HG03521 (cell line): ENCODE data around the gene AKR7A2.
A peak's percentile ranks its signal among the peaks of the same experiment; 100 is the strongest.

Source experiments
- ATAC-seq: cut with Tn5 transposase; IDR thresholded peaks from one replicate; pipeline ENCODE4 v1.9.1; 2021; ENCODE audit warnings: mild to moderate bottlenecking, moderate library complexity; ENCODE audit not compliant: unreplicated experiment

Gene AKR7A2

GRCh38 chr1:19325958-19326747, 14.2 kb upstream of the AKR7A2 start:
- ATAC-seq = no peak

GRCh38 chr1:19325368-19325957, 13.5 kb upstream of the AKR7A2 start:
- no peak for ATAC-seq

DNA sequence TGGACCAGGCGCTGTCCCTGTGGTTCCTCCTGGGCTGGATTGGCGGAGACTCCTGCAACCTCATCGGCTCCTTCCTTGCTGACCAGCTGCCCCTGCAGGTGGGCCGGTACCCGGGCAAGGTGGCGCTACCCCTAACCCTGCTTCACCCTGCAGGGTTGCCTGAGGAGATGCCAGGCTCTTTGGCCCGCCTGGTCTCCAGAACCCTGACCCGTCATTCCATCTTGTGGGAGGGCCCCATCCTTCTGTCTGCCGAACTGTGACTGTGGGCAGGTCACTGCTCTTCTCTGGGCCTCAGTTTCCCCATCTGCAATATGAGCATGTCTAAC, 12.7 kb upstream of the AKR7A2 start:
- ATAC-seq = no peak

DNA sequence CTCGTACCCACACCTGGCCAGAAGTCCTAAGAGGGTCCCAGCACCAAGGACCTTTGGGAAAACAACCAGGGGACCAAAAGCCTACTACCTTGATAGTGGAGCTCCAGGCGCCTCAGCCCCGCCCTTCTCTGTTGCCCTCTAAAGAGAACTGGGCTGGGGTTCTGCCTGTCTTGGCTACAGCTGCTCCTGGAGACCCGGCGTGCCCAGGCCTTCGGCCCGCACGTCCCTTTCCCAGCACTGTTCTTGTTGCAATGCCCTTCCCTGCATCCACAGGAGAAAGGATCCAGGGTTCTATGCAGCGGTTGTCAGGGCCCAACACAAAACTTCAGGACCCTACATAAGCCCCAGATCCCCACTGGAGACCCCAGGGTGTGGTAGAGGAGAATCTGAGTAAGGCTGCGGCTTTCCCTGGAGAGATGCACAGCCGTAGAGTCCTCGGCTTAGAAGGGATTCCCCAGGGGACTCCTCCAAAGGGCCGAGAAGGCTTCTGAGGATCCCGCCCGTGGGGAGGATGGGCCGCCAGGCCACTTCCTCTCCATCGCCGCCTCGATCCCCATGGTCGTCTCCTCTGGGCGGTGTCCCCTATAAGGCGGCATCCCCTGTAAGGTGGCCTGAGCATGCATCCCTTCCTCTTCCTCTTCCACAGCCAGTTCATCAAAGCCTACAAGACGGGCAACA, 12.2 kb upstream of the AKR7A2 start:
- no peak for ATAC-seq

DNA sequence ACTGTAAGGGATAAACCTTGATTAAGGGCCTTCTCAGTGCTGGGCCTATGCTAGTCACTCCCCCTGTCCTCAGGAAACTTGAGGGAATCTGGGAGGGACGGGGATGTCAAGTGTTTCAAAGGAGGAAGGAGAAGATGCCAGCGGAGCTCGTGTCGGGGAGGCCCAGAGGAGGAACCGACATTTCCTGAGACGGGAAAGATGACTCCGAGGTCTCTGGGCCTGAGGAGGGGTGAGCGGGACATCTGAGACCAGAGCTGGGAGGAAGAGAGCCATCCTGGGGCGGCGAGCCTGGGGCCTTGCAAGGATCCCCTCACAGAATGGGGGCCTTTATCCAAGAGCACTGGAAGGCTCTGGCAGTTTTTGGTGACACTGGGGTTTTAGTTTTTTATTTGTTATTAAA, 10.5 kb upstream of the AKR7A2 start:
- no peak for ATAC-seq

- no peak for ATAC-seq
Observed at GRCh38 chr1:19321071-19321470, 9.1 kb upstream of the AKR7A2 start.

GRCh38 chr1:19319196-19319595, 7.3 kb upstream of the AKR7A2 start:
- no peak for ATAC-seq

DNA sequence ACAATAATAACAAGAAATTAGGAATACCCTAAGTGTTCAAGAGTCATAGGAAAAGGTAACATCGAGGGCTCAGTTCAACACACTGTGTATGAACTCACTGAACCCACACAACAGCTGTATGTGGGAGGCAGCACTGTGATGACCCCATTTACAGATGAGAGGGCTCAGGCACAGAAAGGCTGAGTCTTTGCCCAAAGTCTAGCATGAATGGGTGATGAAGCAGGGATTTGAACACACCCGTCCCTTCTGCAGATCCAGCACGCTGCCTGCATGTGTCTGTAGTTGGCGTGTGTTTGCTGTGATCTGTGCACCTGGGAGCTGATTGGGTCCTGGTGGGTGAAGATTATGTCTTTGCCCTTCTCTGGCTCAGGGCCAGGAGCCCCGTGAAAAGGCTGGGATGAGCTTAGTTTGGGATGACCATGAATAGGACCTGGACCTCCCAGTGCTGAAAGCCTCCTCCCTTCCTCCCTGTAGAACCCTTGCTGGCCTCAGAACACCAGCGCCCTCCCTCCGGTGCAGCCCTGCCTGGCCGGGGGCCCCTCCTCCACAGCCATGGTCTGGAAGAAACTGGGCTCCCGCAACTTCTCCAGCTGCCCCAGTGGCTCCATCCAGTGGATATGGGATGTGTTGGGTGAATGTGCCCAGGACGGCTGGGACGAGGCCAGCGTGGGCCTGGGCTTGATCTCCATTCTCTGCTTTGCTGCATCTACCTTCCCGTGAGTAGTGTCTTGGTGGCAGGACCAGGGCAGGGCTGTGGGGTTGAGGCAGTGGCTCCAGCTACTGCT, 5.4 kb upstream of the AKR7A2 start:
- no peak for ATAC-seq

DNA sequence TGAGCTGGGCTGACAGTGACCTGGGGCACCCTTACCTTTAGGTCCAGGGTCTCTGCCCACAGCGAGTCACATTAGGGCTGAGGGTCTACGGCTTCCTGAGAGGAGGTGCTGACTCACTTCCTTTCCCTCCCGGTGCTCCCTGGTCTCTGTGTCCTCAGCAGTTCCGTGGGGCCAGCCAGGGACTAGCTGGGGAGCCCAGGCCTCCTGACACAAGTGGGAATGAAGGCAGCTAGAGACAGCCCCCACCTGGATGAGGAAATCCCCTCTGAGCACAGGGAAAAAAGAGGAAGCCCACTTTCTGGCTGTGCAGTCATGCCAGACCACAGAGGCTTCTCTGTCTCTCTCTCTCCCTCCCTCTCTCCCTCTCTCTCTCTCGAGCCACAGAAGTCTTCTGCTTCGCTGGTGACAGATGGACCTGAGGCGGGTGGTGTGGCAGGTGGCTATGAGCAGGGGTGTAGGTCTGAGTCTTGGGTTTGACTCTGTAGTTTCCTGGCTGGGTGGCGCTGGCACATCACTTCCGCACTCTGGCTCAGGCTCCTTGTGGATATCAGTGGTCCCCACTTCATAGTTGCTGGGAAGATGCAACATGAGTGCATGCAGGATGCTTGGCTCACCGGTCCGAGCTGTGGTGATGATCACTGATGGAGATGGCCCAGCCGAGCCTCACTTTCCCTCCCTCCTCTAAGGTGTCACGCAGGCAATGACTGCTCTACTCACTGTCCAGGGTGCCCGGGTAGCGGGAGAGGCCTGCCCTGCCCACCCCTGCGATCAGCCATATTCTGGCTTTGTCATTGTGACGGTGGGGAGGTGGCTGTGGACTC, 3.6 kb upstream of the AKR7A2 start:
- no peak for ATAC-seq

GRCh38 chr1:19313961-19314882, 2.3 kb upstream of the AKR7A2 start:
- no peak for ATAC-seq

DNA sequence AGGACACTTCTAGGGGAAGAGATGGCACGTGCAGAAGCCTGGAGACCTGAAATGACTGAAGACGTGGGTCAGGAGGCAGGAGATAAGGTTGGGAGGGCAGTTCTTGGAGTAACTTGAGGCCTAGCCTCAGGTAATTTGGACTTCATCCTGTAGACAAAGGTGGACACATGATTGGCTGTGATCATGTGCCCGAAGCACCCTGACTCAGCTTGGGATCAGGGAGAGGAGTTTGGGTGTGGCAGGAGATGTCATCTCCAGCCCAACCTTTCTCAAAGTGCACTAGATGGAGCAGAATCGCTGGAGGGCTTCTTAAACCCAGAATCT, 1.7 kb upstream of the AKR7A2 start:
- no peak for ATAC-seq

DNA sequence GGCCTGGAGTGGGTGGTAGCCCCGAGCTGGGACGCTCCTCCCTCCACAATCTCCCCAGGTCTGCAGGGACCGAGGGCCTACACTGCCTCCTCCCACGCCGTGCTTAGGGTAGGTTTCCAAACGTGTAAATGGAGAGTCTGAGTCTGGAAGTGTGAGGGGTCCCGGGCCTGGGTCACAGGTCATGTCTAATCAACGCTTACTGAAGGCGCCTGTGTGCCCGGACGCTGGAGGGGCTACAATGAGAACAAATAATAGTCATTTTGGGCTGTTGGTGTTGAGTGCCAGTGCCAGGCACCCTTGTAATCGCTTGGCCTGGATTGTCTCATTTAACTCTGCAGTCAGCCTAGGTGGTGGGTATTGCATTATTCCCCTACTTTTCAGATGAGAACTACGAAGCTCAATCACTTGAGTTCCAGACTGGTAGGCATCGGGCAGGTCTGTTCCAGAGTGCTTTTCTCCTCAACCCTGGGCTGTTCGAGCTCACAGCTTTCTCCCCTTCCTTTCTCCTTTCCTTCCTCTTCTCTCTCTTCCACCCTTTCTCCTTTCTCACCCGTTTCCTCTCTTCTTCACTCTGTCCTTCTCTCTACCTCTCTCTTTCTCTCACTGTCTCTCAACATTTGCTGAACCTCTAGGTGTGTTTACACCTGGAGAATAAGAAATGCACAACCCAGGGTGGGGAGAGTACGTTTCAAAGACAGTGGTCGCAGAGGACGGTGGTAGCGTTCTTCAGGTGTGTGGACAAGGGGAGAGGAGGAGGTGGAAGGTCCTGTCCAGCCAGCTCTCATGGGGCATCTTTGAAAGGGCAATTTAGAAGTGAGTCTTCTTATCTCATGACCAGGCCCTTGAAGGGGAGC, 1.1 kb upstream of the AKR7A2 start:
- ATAC-seq = peak; percentile 6

DNA sequence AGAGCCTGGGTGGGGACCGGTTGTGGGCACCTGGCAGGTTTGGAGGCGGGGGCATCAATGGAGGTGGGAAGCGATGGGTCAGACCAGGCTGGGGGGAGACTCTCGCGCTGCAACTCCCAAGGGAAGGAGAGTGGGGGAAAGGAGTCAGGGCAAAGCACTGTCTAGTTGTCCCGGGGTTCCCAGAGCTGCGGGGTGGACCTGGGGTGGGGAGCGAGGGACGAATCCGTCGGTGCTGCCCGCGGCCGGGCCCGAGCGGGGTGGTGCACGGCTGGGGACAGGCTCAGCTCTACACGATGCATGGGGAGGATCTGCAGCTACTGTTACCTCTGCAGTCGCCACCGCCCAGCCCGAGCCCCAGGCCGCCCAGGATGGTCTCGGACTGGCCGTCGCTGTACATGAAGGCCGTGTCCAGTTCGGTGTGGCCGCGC, 427 bp downstream of the AKR7A2 start:
- ATAC-seq = peak; percentile 4

GRCh38 chr1:19310720-19311502, 1.0 kb downstream of the AKR7A2 start:
- ATAC-seq = no peak

DNA sequence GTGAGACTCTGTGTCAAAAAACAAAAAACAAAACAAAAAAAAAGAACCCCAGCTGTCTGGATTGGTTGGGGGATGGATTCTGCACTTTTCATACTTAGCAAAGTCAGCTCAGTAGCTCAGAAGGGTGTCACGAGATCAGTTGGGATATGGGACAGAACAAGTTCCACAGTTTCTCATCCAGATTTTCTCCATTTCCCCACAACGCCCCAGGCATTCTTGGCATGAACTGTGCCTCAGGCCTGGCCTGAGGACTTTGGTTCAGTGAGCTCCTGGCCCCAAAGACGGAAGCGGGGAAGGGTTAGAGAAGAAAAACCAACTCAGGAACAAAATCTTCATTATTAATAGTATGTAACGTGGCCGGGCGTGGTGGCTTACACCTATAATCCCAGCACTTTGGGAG, 1.9 kb downstream of the AKR7A2 start:
- no peak for ATAC-seq

DNA sequence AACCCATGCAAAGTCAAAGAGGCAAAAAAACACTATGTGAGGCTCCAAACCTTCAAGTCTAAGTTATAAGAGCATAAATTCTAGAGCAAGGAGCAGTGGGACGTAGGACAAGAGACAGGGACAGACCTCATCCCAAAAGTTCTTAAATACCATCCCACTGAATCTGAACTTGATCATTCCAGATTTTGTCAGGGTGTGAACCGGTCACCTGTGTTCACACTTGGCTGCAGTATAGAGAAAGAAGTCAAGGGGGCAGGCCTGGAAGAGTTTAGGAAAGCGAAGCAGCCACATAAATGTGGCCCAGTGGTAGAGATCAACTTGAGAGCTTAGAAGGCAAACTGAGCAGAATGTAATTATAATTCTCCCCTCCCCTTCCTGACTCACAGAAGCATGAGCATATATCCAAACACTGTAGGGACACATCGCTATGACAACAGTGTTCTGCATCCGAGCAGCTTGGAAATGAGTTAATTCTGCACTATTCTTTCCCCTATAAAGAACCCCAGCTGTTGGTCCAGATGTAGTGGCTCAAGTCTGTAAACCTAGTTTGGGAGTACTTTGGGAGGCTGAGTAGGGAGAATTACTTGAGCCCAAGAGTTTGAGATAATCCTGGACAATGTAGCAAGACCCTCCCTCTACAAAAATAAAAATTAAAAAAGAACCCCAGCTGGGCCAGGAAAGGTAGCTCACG, 2.7 kb downstream of the AKR7A2 start:
- ATAC-seq = no peak

DNA sequence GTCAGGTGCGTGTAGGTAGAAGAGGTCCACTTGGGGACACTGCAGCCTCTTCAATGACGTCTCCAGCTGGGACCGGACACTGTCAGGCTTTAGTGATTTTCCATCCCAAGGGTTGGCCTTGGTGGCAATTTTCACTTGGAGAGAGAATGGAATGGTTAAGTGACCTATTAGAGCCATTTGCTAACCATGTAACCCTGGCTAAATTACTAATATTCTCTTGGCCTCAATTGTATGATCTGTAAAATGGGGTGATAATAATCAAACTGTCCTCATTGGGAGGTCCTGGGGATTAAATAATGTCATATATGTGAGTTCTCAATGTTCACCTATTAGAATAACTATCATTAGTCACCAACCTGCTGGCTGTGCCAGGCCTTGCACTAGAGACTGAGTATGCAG, 3.4 kb downstream of the AKR7A2 start:
- no peak for ATAC-seq
